GM19438 (cell line): ENCODE data around the gene SH3YL1.

Experiments
- ATAC-seq: cut with Tn5 transposase; IDR thresholded peaks from one replicate; pipeline ENCODE4 v1.9.1; 2021; ENCODE audit warnings: low read depth; ENCODE audit not compliant: unreplicated experiment

SH3YL1 gene

GRCh38 chr2:263774-264492 lies at the start of gene SH3YL1:
Gene SH3YL1, minus strand, starts transcription at chr2:264032. Its CDS starts 48 bp downstream, at chr2:263984.
- peak; percentile 37 for ATAC-seq

GRCh38 chr2:310994-311393 lies 47.2 kb upstream of the SH3YL1 start:
- ATAC-seq, result no peak

GRCh38 chr2:309954-310510 lies 46.2 kb upstream of the SH3YL1 start:
- no peak for ATAC-seq

- ATAC-seq, result no peak
These were observed 45.5 kb upstream of the SH3YL1 start for GRCh38 chr2:309148-309953.

GRCh38 chr2:305366-305765 lies 41.5 kb upstream of the SH3YL1 start:
- ATAC-seq, result no peak

GRCh38 chr2:296354-296753 lies 32.5 kb upstream of the SH3YL1 start:
- ATAC-seq, result no peak

GRCh38 chr2:295090-295489 lies 31.3 kb upstream of the SH3YL1 start:
- ATAC-seq, result no peak

- no peak for ATAC-seq
These were observed 26.4 kb upstream of the SH3YL1 start for GRCh38 chr2:290090-290722.

GRCh38 chr2:289362-290089 lies 25.7 kb upstream of the SH3YL1 start:
- no peak for ATAC-seq

- ATAC-seq, result no peak
These were observed 25.0 kb upstream of the SH3YL1 start for GRCh38 chr2:288758-289361.

GRCh38 chr2:287911-288757 lies 24.3 kb upstream of the SH3YL1 start, which contains the start of gene ALKAL2:
Gene ALKAL2, minus strand, starts transcription at chr2:288091. Its CDS starts 256 bp downstream, at chr2:287835.
- ATAC-seq, result no peak

- ATAC-seq, result no peak
These were observed 23.6 kb upstream of the SH3YL1 start for GRCh38 chr2:287471-287885.

GRCh38 chr2:286774-287392 lies 23.1 kb upstream of the SH3YL1 start:
- no peak for ATAC-seq

- no peak for ATAC-seq
These were observed 22.2 kb upstream of the SH3YL1 start for GRCh38 chr2:286035-286434.

- ATAC-seq, result no peak
These were observed 21.7 kb upstream of the SH3YL1 start for GRCh38 chr2:285531-285930.

GRCh38 chr2:284896-285492 lies 21.2 kb upstream of the SH3YL1 start:
- ATAC-seq, result no peak

GRCh38 chr2:283996-284794 lies 20.4 kb upstream of the SH3YL1 start:
- no peak for ATAC-seq
